GM18526 (cell line): ENCODE data around the gene CROCC2.

Experiments
- POLR2A ChIP-seq: IDR thresholded peaks from 3 replicates; pipeline ENCODE4 v1.6.1; 2011; ENCODE audit not compliant: insufficient read length; ENCODE audit errors: extremely low read depth

CROCC2 gene

GRCh38 chr2:240993446-240994170 is 87.5 kb downstream of the CROCC2 start:
- no peak for TF ChIP-seq POLR2A

GRCh38 chr2:240994171-240994896 is 88.2 kb downstream of the CROCC2 start:
- TF ChIP-seq POLR2A, result no peak

GRCh38 chr2:240995041-240996021 is 89.2 kb downstream of the CROCC2 start:
- no peak for TF ChIP-seq POLR2A

GRCh38 chr2:240996161-240996833 is 90.2 kb downstream of the CROCC2 start:
- no peak for TF ChIP-seq POLR2A

- no peak for TF ChIP-seq POLR2A
These were observed 90.7 kb downstream of the CROCC2 start for GRCh38 chr2:240996834-240997140.

- TF ChIP-seq POLR2A, result no peak
These were observed 91.2 kb downstream of the CROCC2 start for GRCh38 chr2:240997141-240997855.

- TF ChIP-seq POLR2A, result no peak
These were observed 91.9 kb downstream of the CROCC2 start, which contains the start of gene SNED1 for GRCh38 chr2:240997856-240998705. Gene SNED1, plus strand, starts transcription at chr2:240998618. Its CDS starts 220 bp downstream, at chr2:240998838.

- no peak for TF ChIP-seq POLR2A
These were observed 92.5 kb downstream of the CROCC2 start for GRCh38 chr2:240998706-240998994.

- no peak for TF ChIP-seq POLR2A
These were observed 93.1 kb downstream of the CROCC2 start for GRCh38 chr2:240998995-240999791.

GRCh38 chr2:240999873-241000541 is 93.9 kb downstream of the CROCC2 start:
- no peak for TF ChIP-seq POLR2A

- no peak for TF ChIP-seq POLR2A
These were observed 94.7 kb downstream of the CROCC2 start for GRCh38 chr2:241000831-241001321.
